Nephron (organoid): ENCODE measurements around the gene MAP4K1.

Experiments used
- H3K27ac Mint-ChIP-seq, 3 experiments: 2 replicates each; pipeline ENCODE4 v1.8.0; 2020; ENCODE audit warnings: mixed read lengths in 3 of 3, mild to moderate bottlenecking in 2 of 3, moderate library complexity in 1 of 3
- H3K27me3 Mint-ChIP-seq: 2 replicates; pipeline ENCODE4 v1.8.0; 2021; ENCODE audit warnings: low read depth, mild to moderate bottlenecking, moderate library complexity, mixed read lengths
- H3K36me3 Mint-ChIP-seq: 2 replicates; pipeline ENCODE4 v1.8.0; 2020; ENCODE audit warnings: low read depth, mixed read lengths
- H3K4me1 Mint-ChIP-seq: 2 replicates; pipeline ENCODE4 v1.8.0; 2020; ENCODE audit warnings: mixed read lengths
- H3K4me3 Mint-ChIP-seq, 3 experiments: 2 replicates each; pipeline ENCODE4 v1.8.0; 2020; ENCODE audit warnings: mild to moderate bottlenecking in 3 of 3, mixed read lengths in 3 of 3, moderate library complexity in 2 of 3
- H3K9me3 Mint-ChIP-seq: 2 replicates; pipeline ENCODE4 v1.8.0; 2020; ENCODE audit warnings: mixed read lengths
- CTCF ChIP-seq, 3 experiments: fragments of 200-600 bp; sonication (generic); IDR thresholded peaks; one replicate each; pipeline ENCODE4 v1.5.0; 2021; ENCODE audit warnings: antibody characterized with exemption in 3 of 3; ENCODE audit not compliant: unreplicated experiment in 3 of 3

Gene MAP4K1

GRCh38 chr19:38660724-38661123 is 43.0 kb upstream of the MAP4K1 start:
- Mint-ChIP-seq H3K27me3 (no peaks in the 10 kb centered on the region), H3K27ac (peak overlapping the region; percentile 98 to 99 (median 98)), H3K36me3 (peaks cover 22% of the 10 kb centered on the region), H3K9me3 (no peaks in the 10 kb centered on the region), H3K4me3 (peak overlapping the region in 1 of 3 experiments; percentile 24), H3K4me1 (peaks cover 95% of the 10 kb centered on the region)
- TF ChIP-seq CTCF (IDR thresholded peaks at IDR 0.05; ENCODE audit: unreplicated experiment in 3 of 3): no peak

- Mint-ChIP-seq H3K36me3 (peaks cover 22% of the 10 kb centered on the region), H3K9me3 (no peaks in the 10 kb centered on the region), H3K27me3 (no peaks in the 10 kb centered on the region), H3K4me3 (peak overlapping the region; percentile 30 to 44 (median 30)), H3K4me1 (peaks cover 95% of the 10 kb centered on the region), H3K27ac (peak overlapping the region; percentile 98 to 99 (median 98))
- TF ChIP-seq CTCF (IDR thresholded peaks at IDR 0.05; ENCODE audit: unreplicated experiment in 3 of 3): no peak
Observed at GRCh38 chr19:38658462-38659306, 40.9 kb upstream of the MAP4K1 start.

- no peak for TF ChIP-seq CTCF (IDR thresholded peaks at IDR 0.05; ENCODE audit: unreplicated experiment in 3 of 3)
- peaks cover 95% of the 10 kb centered on the region for H3K4me1 Mint-ChIP-seq
- peak overlapping the region; percentile 33 to 53 (median 44) for H3K4me3 Mint-ChIP-seq
- peaks cover 22% of the 10 kb centered on the region for H3K36me3 Mint-ChIP-seq
- H3K27me3 Mint-ChIP-seq: no peaks in the 10 kb centered on the region
- H3K9me3 Mint-ChIP-seq: no peaks in the 10 kb centered on the region
- H3K27ac Mint-ChIP-seq: peak overlapping the region; percentile 98 to 99 (median 98)
Observed at GRCh38 chr19:38657633-38658222, 40.0 kb upstream of the MAP4K1 start.

GRCh38 chr19:38656171-38656981 is 38.6 kb upstream of the MAP4K1 start:
- Mint-ChIP-seq H3K27ac (peak overlapping the region; percentile 90 to 98 (median 93)), H3K4me1 (peaks cover 96% of the 10 kb centered on the region), H3K9me3 (no peaks in the 10 kb centered on the region), H3K27me3 (no peaks in the 10 kb centered on the region), H3K36me3 (peaks cover 22% of the 10 kb centered on the region), H3K4me3 (peak overlapping the region; percentile 13 to 52 (median 30))
- no peak for TF ChIP-seq CTCF (IDR thresholded peaks at IDR 0.05; ENCODE audit: unreplicated experiment in 3 of 3)

GRCh38 chr19:38655148-38655824 is 37.5 kb upstream of the MAP4K1 start:
- Mint-ChIP-seq H3K9me3 (no peaks in the 10 kb centered on the region), H3K36me3 (peaks cover 16% of the 10 kb centered on the region), H3K4me1 (peaks cover 94% of the 10 kb centered on the region), H3K27ac (peak overlapping the region; percentile 90 to 98 (median 93)), H3K4me3 (peak overlapping the region; percentile 26 to 66 (median 61)), H3K27me3 (no peaks in the 10 kb centered on the region)
- no peak for TF ChIP-seq CTCF (IDR thresholded peaks at IDR 0.05; ENCODE audit: unreplicated experiment in 3 of 3)
